Measurements from ENCODE around the gene PPP6R3. TPM values are rescaled to one million over a fixed set of nuclear protein-coding genes. Genes with fewer than 3 reads are reported as not detected.

PPP6R3 gene
- total RNA-seq, 2 experiments from 2014 or later = 95.4 to 103 TPM

DNA sequence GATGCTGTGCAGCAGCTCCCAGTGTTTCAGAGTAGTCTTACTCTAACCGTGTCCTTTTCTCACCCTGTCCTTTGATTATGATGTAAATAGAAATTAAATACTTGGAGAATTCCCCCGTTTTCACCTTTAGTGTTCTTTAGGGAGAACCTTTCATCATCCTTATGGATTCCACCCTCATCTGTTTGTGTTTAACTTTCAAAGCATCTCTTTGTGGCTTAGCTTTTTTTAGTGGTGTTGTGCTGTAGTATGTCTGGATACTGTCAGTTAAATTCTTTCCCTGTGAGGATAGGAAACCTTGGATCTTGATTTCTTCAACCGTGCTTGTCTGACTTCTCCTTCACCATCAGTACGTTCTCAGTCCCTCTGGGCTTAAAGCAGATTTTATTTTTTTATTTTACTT is 48.5 kb downstream of the PPP6R3 start:
- POLR2A ChIA-PET = interaction anchor here (0.8 to 0.9 kb wide), 2 partner anchors 14 to 238 kb away, joined by 3 to 4 read pairs; no protein-coding TSS in a partner anchor
- TF ChIP-seq, protein P1, sequence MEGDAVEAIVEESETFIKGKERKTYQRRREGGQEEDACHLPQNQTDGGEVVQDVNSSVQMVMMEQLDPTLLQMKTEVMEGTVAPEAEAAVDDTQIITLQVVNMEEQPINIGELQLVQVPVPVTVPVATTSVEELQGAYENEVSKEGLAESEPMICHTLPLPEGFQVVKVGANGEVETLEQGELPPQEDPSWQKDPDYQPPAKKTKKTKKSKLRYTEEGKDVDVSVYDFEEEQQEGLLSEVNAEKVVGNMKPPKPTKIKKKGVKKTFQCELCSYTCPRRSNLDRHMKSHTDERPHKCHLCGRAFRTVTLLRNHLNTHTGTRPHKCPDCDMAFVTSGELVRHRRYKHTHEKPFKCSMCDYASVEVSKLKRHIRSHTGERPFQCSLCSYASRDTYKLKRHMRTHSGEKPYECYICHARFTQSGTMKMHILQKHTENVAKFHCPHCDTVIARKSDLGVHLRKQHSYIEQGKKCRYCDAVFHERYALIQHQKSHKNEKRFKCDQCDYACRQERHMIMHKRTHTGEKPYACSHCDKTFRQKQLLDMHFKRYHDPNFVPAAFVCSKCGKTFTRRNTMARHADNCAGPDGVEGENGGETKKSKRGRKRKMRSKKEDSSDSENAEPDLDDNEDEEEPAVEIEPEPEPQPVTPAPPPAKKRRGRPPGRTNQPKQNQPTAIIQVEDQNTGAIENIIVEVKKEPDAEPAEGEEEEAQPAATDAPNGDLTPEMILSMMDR (IDR thresholded peaks at IDR 0.05) = no peak
- intact Hi-C loops (cut with micrococcal nuclease) = no loop called here
- Mint-ChIP-seq H3K27me3 (no peaks in the 10 kb centered on the region), H3K4me1 (ENCODE audit: low read depth) (peaks cover 66% of the 10 kb centered on the region), H3K9me3 (no peaks in the 10 kb centered on the region), H3K36me3 (ENCODE audit: low read depth) (peaks cover 34% of the 10 kb centered on the region), H3K4me3 (no peak overlapping the region), H3K27ac (peak overlapping the region; percentile 5)
- CTCF ChIA-PET = interaction anchor here (1.1 to 1.6 kb wide), 2 partner anchors 10 to 75 kb away, joined by 4 read pairs; no protein-coding TSS in a partner anchor
- no peak for ATAC-seq
- DNase-seq = no peak

DNA sequence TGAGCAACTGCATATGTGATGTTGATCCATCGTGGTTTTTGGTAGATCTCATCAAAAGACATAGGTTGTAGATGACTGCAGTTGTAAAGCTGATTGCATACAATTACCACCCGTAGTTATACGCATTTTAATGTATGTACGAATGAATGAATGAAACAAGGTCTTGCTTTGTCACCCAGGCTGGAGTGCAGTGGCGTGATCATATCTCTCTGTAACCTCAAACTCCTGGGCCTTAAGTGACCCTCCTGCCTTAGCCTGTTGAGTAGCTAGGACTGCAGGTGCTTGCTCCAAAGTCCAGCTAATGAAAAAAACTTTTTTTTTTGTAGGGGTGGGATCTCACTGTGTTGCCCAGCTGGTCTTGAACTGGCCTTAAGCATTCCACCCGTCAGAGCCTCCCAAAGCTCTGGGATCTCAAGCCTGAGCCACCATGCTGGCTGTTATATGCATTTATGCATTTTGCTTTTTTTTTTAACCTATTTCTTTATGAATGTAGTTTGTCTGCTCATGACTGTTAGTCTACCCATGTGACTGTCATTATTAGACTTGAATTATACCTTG is 53.5 kb downstream of the PPP6R3 start:
- Mint-ChIP-seq H3K4me3 (no peak overlapping the region), H3K27ac (no peak overlapping the region), H3K4me1 (ENCODE audit: low read depth) (peaks cover 64% of the 10 kb centered on the region), H3K27me3 (no peaks in the 10 kb centered on the region), H3K36me3 (ENCODE audit: low read depth) (peaks cover 52% of the 10 kb centered on the region), H3K9me3 (peaks cover 3% of the 10 kb centered on the region)
- DNase-seq (no peak), ATAC-seq (no peak)
- intact Hi-C loops (cut with micrococcal nuclease) = no loop called here
- ChIA-PET CTCF (interaction anchor here (2.0 kb wide), 1 partner anchor 71 kb away, joined by 7 read pairs; no protein-coding TSS in a partner anchor), POLR2A (interaction anchor here (0.6 to 1.1 kb wide), 2 partner anchors 20 to 862 kb away, joined by 3 to 4 read pairs; no protein-coding TSS in a partner anchor)
- TF ChIP-seq, protein P1 (IDR thresholded peaks at IDR 0.05) = no peak

- Mint-ChIP-seq H3K9me3 (peaks cover 3% of the 10 kb centered on the region), H3K4me1 (ENCODE audit: low read depth) (peaks cover 59% of the 10 kb centered on the region), H3K27ac (peak overlapping the region; percentile 73), H3K27me3 (no peaks in the 10 kb centered on the region), H3K4me3 (no peak overlapping the region), H3K36me3 (ENCODE audit: low read depth) (peaks cover 57% of the 10 kb centered on the region)
- CTCF ChIA-PET = interaction anchor here (1.2 kb wide), 1 partner anchor 8 kb away, joined by 3 read pairs; no protein-coding TSS in a partner anchor
- no peak for DNase-seq
- intact Hi-C loops (cut with micrococcal nuclease) = no loop called here
- no peak for ATAC-seq
- TF ChIP-seq, protein P1 (IDR thresholded peaks at IDR 0.05) = no peak
- POLR2A ChIA-PET = no interaction called here
Measured at GRCh38 chr11:68517121-68517741, 56.7 kb downstream of the PPP6R3 start.

GRCh38 chr11:68518191-68518590 is 57.6 kb downstream of the PPP6R3 start:
- intact Hi-C loops (cut with micrococcal nuclease) = no loop called here
- POLR2A ChIA-PET = no interaction called here
- CTCF ChIA-PET = no interaction called here
- DNase-seq (no peak), ATAC-seq (no peak)
- TF ChIP-seq, protein P1 (IDR thresholded peaks at IDR 0.05) = no peak
- Mint-ChIP-seq H3K4me1 (ENCODE audit: low read depth) (peaks cover 63% of the 10 kb centered on the region), H3K36me3 (ENCODE audit: low read depth) (peaks cover 62% of the 10 kb centered on the region), H3K4me3 (no peak overlapping the region), H3K27me3 (no peaks in the 10 kb centered on the region), H3K9me3 (peaks cover 3% of the 10 kb centered on the region), H3K27ac (peak overlapping the region; percentile 63)

Measured in activated CD8-positive, alpha-beta T cell treated with anti-CD3 and anti-CD28 coated beads for 36 hours (primary cell).